ENCODE measurements around the gene IL15RA. TPM values are rescaled to one million over a fixed set of nuclear protein-coding genes. Genes with fewer than 3 reads are reported as not detected.
"Not testable (repeated sequence)": the region's sequence is repeated elsewhere in the genome, so short reads cannot be mapped to it uniquely, and the experiment has no call there.

IL15RA gene
- total RNA-seq, 1 donor from 2014 or later = 0.40 TPM

GRCh38 chr10:5947471-5948207 is 29.7 kb downstream of the IL15RA start:
- peaks cover 35% of the 10 kb centered on the region for H3K4me1 Mint-ChIP-seq (ENCODE audit: unreplicated experiment)
- H3K4me3 Mint-ChIP-seq (ENCODE audit: unreplicated experiment) = no peak overlapping the region
- no peak overlapping the region for H3K27ac Mint-ChIP-seq (ENCODE audit: unreplicated experiment)
- peaks cover 5% of the 10 kb centered on the region for H3K27me3 Mint-ChIP-seq (ENCODE audit: unreplicated experiment)
- DNase-seq (ENCODE audit: extremely low spot score, unreplicated experiment) = no peak
- H3K36me3 Mint-ChIP-seq (ENCODE audit: unreplicated experiment) = no peaks in the 10 kb centered on the region
- TF ChIP-seq CTCF (IDR thresholded peaks at IDR 0.05) = no peak
- H3K9me3 Mint-ChIP-seq (ENCODE audit: unreplicated experiment) = no peaks in the 10 kb centered on the region

- no peaks in the 10 kb centered on the region for H3K9me3 Mint-ChIP-seq (ENCODE audit: unreplicated experiment)
- peaks cover 5% of the 10 kb centered on the region for H3K27me3 Mint-ChIP-seq (ENCODE audit: unreplicated experiment)
- peaks cover 35% of the 10 kb centered on the region for H3K4me1 Mint-ChIP-seq (ENCODE audit: unreplicated experiment)
- no peak overlapping the region for H3K27ac Mint-ChIP-seq (ENCODE audit: unreplicated experiment)
- DNase-seq (ENCODE audit: extremely low spot score, unreplicated experiment) = no peak
- H3K36me3 Mint-ChIP-seq (ENCODE audit: unreplicated experiment) = no peaks in the 10 kb centered on the region
- H3K4me3 Mint-ChIP-seq (ENCODE audit: unreplicated experiment) = no peak overlapping the region
- TF ChIP-seq CTCF (IDR thresholded peaks at IDR 0.05) = no peak
Measured at GRCh38 chr10:5946786-5947185, 30.6 kb downstream of the IL15RA start.

GRCh38 chr10:5946419-5946775 is 30.9 kb downstream of the IL15RA start:
- not testable (repeated sequence) for H3K9me3 Mint-ChIP-seq (ENCODE audit: unreplicated experiment); H3K27me3 Mint-ChIP-seq (ENCODE audit: unreplicated experiment); H3K36me3 Mint-ChIP-seq (ENCODE audit: unreplicated experiment); DNase-seq (ENCODE audit: extremely low spot score, unreplicated experiment); H3K4me3 Mint-ChIP-seq (ENCODE audit: unreplicated experiment)
- H3K27ac Mint-ChIP-seq (ENCODE audit: unreplicated experiment) = peak overlapping the region; percentile 89
- H3K4me1 Mint-ChIP-seq (ENCODE audit: unreplicated experiment) = peaks cover 35% of the 10 kb centered on the region

GRCh38 chr10:5945561-5946418 is 31.6 kb downstream of the IL15RA start:
- H3K27me3 Mint-ChIP-seq (ENCODE audit: unreplicated experiment) = peaks cover 5% of the 10 kb centered on the region
- no peak for DNase-seq (ENCODE audit: extremely low spot score, unreplicated experiment)
- H3K9me3 Mint-ChIP-seq (ENCODE audit: unreplicated experiment) = no peaks in the 10 kb centered on the region
- no peaks in the 10 kb centered on the region for H3K36me3 Mint-ChIP-seq (ENCODE audit: unreplicated experiment)
- peaks cover 35% of the 10 kb centered on the region for H3K4me1 Mint-ChIP-seq (ENCODE audit: unreplicated experiment)
- no peak for TF ChIP-seq CTCF (IDR thresholded peaks at IDR 0.05)
- H3K27ac Mint-ChIP-seq (ENCODE audit: unreplicated experiment) = peak overlapping the region; percentile 89
- H3K4me3 Mint-ChIP-seq (ENCODE audit: unreplicated experiment) = peak overlapping the region; percentile 44

- Mint-ChIP-seq H3K27ac (ENCODE audit: unreplicated experiment) (peak overlapping the region; percentile 89), H3K9me3 (ENCODE audit: unreplicated experiment) (no peaks in the 10 kb centered on the region), H3K4me1 (ENCODE audit: unreplicated experiment) (peaks cover 35% of the 10 kb centered on the region), H3K27me3 (ENCODE audit: unreplicated experiment) (peaks cover 5% of the 10 kb centered on the region), H3K36me3 (ENCODE audit: unreplicated experiment) (no peaks in the 10 kb centered on the region), H3K4me3 (ENCODE audit: unreplicated experiment) (no peak overlapping the region)
- DNase-seq (ENCODE audit: extremely low spot score, unreplicated experiment) = no peak
- TF ChIP-seq CTCF (IDR thresholded peaks at IDR 0.05) = no peak
Measured at GRCh38 chr10:5945190-5945509, 32.2 kb downstream of the IL15RA start.
